H9 (cell line): ENCODE results near the gene KCNIP4. TPM values are rescaled to one million over a fixed set of nuclear protein-coding genes. Genes with fewer than 3 reads are reported as not detected.

Source experiments
- DNase-seq: peaks from one replicate; pipeline ENCODE4 v3.0.0-alpha.2; 2017
- H2AFZ ChIP-seq: one replicate; pipeline ENCODE4 v1.6.1; 2013; ENCODE audit warnings: mild to moderate bottlenecking, low read length, control low read depth, moderate library complexity
- H2AK5ac ChIP-seq: 2 replicates; pipeline ENCODE4 v1.6.1; 2013; ENCODE audit warnings: low read length, control low read depth, mixed read lengths; ENCODE audit not compliant: insufficient read length
- H2BK120ac ChIP-seq: one replicate; pipeline ENCODE4 v1.6.1; 2013; ENCODE audit warnings: low read depth, mild to moderate bottlenecking, low read length, control low read depth, inconsistent platforms; ENCODE audit not compliant: poor library complexity, severe bottlenecking
- H2BK12ac ChIP-seq: 2 replicates; pipeline ENCODE4 v1.6.1; 2013; ENCODE audit warnings: low read length, control low read depth, mixed read lengths, low read depth; ENCODE audit not compliant: insufficient read length
- H2BK15ac ChIP-seq: 2 replicates; pipeline ENCODE4 v1.6.1; 2013; ENCODE audit warnings: low read depth, low read length, control low read depth
- H2BK20ac ChIP-seq: one replicate; pipeline ENCODE4 v1.6.1; 2013; ENCODE audit warnings: low read depth, mild to moderate bottlenecking, low read length, control low read depth, inconsistent platforms; ENCODE audit not compliant: poor library complexity, severe bottlenecking
- H2BK5ac ChIP-seq: 2 replicates; pipeline ENCODE4 v1.6.1; 2013; ENCODE audit warnings: low read length, control low read depth, mixed read lengths; ENCODE audit not compliant: insufficient read length
- H3K14ac ChIP-seq: 2 replicates; pipeline ENCODE4 v1.6.1; 2013; ENCODE audit warnings: low read length, control low read depth; ENCODE audit not compliant: insufficient read depth
- H3K18ac ChIP-seq: 2 replicates; pipeline ENCODE4 v1.6.1; 2013; ENCODE audit warnings: low read depth, mild to moderate bottlenecking, mixed read lengths, low read length, control low read depth; ENCODE audit not compliant: insufficient read length
- H3K23ac ChIP-seq: 2 replicates; pipeline ENCODE4 v1.6.1; 2013; ENCODE audit warnings: low read length, control low read depth, mixed read lengths, low read depth; ENCODE audit not compliant: insufficient read length
- H3K23me2 ChIP-seq: 2 replicates; pipeline ENCODE4 v1.6.1; 2013; ENCODE audit warnings: low read depth, mild to moderate bottlenecking, mixed read lengths, low read length, control low read depth; ENCODE audit not compliant: insufficient read length, poor library complexity, severe bottlenecking
- H3K27ac ChIP-seq: 2 replicates; pipeline ENCODE4 v1.5.1; 2013; ENCODE audit warnings: low read length, control low read depth, mixed read lengths, low read depth; ENCODE audit not compliant: insufficient read length
- H3K27me3 ChIP-seq: 2 replicates; pipeline ENCODE4 v1.6.1; 2013; ENCODE audit warnings: low read length, control low read depth, inconsistent platforms; ENCODE audit not compliant: insufficient read depth
- H3K4ac ChIP-seq: 2 replicates; pipeline ENCODE4 v1.6.1; 2013; ENCODE audit warnings: low read depth, mild to moderate bottlenecking, control low read depth, inconsistent platforms, low read length, moderate library complexity
- H3K4me1 ChIP-seq: 2 replicates; pipeline ENCODE4 v1.6.1; 2013; ENCODE audit warnings: low read length, control low read depth, inconsistent platforms; ENCODE audit not compliant: insufficient read depth
- H3K4me2 ChIP-seq: 2 replicates; pipeline ENCODE4 v1.6.1; 2013; ENCODE audit warnings: low read length, control low read depth, mixed read lengths; ENCODE audit not compliant: insufficient read length, insufficient read depth
- H3K56ac ChIP-seq: 2 replicates; pipeline ENCODE4 v1.6.1; 2013; ENCODE audit warnings: low read depth, mild to moderate bottlenecking, mixed read lengths, low read length, control low read depth; ENCODE audit not compliant: insufficient read length
- H3K79me1 ChIP-seq: 2 replicates; pipeline ENCODE4 v1.6.1; 2013; ENCODE audit warnings: low read depth, mild to moderate bottlenecking, moderate library complexity, low read length, control low read depth, inconsistent platforms; ENCODE audit not compliant: insufficient read depth, poor library complexity, severe bottlenecking
- H3K79me2 ChIP-seq: 2 replicates; pipeline ENCODE4 v1.6.1; 2013; ENCODE audit warnings: low read length, control low read depth, inconsistent platforms; ENCODE audit not compliant: insufficient read depth
- H3K9ac ChIP-seq: 2 replicates; pipeline ENCODE4 v1.6.1; 2013; ENCODE audit warnings: low read length, control low read depth, mixed read lengths; ENCODE audit not compliant: insufficient read length; ENCODE audit errors: extremely low read depth
- H3K9me3 ChIP-seq: one replicate; pipeline ENCODE4 v1.6.1; 2013; ENCODE audit warnings: low read depth, low read length, inconsistent platforms; ENCODE audit not compliant: control insufficient read depth
- H3T11ph ChIP-seq: one replicate; pipeline ENCODE4 v1.6.1; 2013; ENCODE audit warnings: mild to moderate bottlenecking, low read length, control low read depth, inconsistent platforms
- H4K20me1 ChIP-seq: one replicate; pipeline ENCODE4 v1.6.1; 2013; ENCODE audit not compliant: control insufficient read depth, insufficient read length, insufficient read depth
- H4K5ac ChIP-seq: 2 replicates; pipeline ENCODE4 v1.6.1; 2013; ENCODE audit warnings: low read depth, mild to moderate bottlenecking, mixed read lengths, low read length, control low read depth; ENCODE audit not compliant: insufficient read length
- H4K8ac ChIP-seq: replicated peaks from 2 replicates; pipeline ENCODE4 v1.6.1; 2013; ENCODE audit warnings: low read length, control low read depth, mixed read lengths, low read depth; ENCODE audit not compliant: insufficient read length
- H4K91ac ChIP-seq: 2 replicates; pipeline ENCODE4 v1.6.1; 2013; ENCODE audit warnings: low read depth, mild to moderate bottlenecking, moderate library complexity, mixed read lengths, low read length, control low read depth; ENCODE audit not compliant: insufficient read length
- H3K27ac Mint-ChIP-seq, 3 experiments: 2 replicates in 2 of 3; 3 replicates in 1 of 3; pipeline ENCODE4 v1.8.0; 2020 to 2021; ENCODE audit warnings: mixed read lengths in 3 of 3, mild to moderate bottlenecking in 1 of 3, moderate library complexity in 1 of 3
- H3K27me3 Mint-ChIP-seq: 2 replicates; pipeline ENCODE4 v1.8.0; 2021; ENCODE audit warnings: low read depth, mild to moderate bottlenecking, moderate library complexity, mixed read lengths
- H3K36me3 Mint-ChIP-seq, 3 experiments: 2 replicates in 2 of 3; 3 replicates in 1 of 3; pipeline ENCODE4 v1.8.0; 2020 to 2021; ENCODE audit warnings: low read depth in 3 of 3, mixed read lengths in 3 of 3; ENCODE audit not compliant: insufficient read depth in 1 of 3
- H3K4me1 Mint-ChIP-seq, 2 experiments: 2 replicates each; pipeline ENCODE4 v1.8.0; 2020; ENCODE audit warnings: mixed read lengths in 2 of 2
- H3K4me3 Mint-ChIP-seq, 2 experiments: 2 replicates in 1 of 2; 3 replicates in 1 of 2; pipeline ENCODE4 v1.8.0; 2020 to 2021; ENCODE audit warnings: mild to moderate bottlenecking in 2 of 2, mixed read lengths in 2 of 2, moderate library complexity in 1 of 2
- H3K9me3 Mint-ChIP-seq, 2 experiments: 2 replicates in 1 of 2; 3 replicates in 1 of 2; pipeline ENCODE4 v1.8.0; 2020; ENCODE audit warnings: mild to moderate bottlenecking in 2 of 2, mixed read lengths in 2 of 2, moderate library complexity in 1 of 2
- CTCF ChIP-seq: fragments of 200-600 bp; sonication (generic); conservative IDR thresholded peaks from 3 replicates; pipeline ENCODE4 v1.8.0; 2021; ENCODE audit warnings: antibody characterized with exemption, mild to moderate bottlenecking
- WGBS: extraction: QIAGEN DNeasy Blood & Tissue Kit; methylation state at CpG from one replicate; pipeline ENCODE4 v1.1.7; 2013; ENCODE audit warnings: missing lambda C conversion rate, low lambda C conversion rate, mixed read lengths; ENCODE audit not compliant: insufficient read length; ENCODE audit errors: extremely low coverage; 5-methylcytosine and 5-hydroxymethylcytosine counted together
- total RNA-seq: library from RNA; stranded (reverse); gene quantifications from 2 replicates; pipeline ENCODE4 v1.2.1, GENCODE V29; 2021

KCNIP4 gene
- total RNA-seq, 1 experiment from 2014 or later = not detected

DNA sequence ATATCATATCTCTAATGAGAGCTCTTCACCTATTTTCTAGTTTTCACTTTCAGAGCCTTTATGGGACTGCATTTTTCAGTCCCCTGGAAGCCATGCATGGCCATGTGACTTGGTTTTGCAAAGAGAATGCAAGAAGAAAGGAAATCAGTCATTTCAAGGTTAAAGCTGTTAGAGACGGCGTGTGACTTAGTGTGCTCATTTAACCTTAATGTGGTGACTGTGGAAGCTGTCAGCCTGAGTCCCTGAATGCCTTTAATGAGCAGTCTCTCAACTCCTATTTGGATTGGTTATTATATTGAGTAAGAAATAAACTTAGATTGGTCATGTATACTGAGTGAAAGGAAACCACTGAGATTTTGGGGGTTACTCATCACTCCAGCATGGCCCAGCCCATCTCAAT lies 212.7 kb downstream of the KCNIP4 start:
- TF ChIP-seq CTCF = no peak
- H2BK120ac ChIP-seq = no peak overlapping the region

More for the DNA sequence above, 212.7 kb downstream of the KCNIP4 start:
- Histone ChIP-seq H4K91ac (no peak overlapping the region), H3K56ac (no peak overlapping the region), H3K4me1 (no peaks in the 10 kb centered on the region), H3T11ph (no peak overlapping the region), H3K9ac (no peak overlapping the region), H2BK5ac (no peak overlapping the region), H3K23ac (no peak overlapping the region), H2BK20ac (no peak overlapping the region), H3K23me2 (no peaks in the 10 kb centered on the region), H3K4ac (no peak overlapping the region), H3K18ac (no peak overlapping the region), H4K5ac (no peak overlapping the region), H2BK12ac (no peak overlapping the region), H3K27ac (no peak overlapping the region), H4K8ac (no peak overlapping the region), H4K20me1 (no peaks in the 10 kb centered on the region), H2BK15ac (no peak overlapping the region), H2AFZ (no peak overlapping the region), H3K79me1 (no peaks in the 10 kb centered on the region), H3K9me3 (no peaks in the 10 kb centered on the region), H3K14ac (no peak overlapping the region), H3K27me3 (no peaks in the 10 kb centered on the region), H3K4me2 (no peak overlapping the region), H3K79me2 (no peaks in the 10 kb centered on the region), H2AK5ac (no peak overlapping the region)
- Mint-ChIP-seq H3K9me3 (no peaks in the 10 kb centered on the region), H3K36me3 (no peaks in the 10 kb centered on the region), H3K4me3 (no peak overlapping the region), H3K27me3 (no peaks in the 10 kb centered on the region), H3K4me1 (no peaks in the 10 kb centered on the region), H3K27ac (no peak overlapping the region)
- no CpG with 5 or more reads among the region's 2 CpGs for WGBS
- no peak for DNase-seq
